HG02798 (cell line): Measurements from ENCODE around the gene PIN4.
"Not testable (repeated sequence)": the region's sequence is repeated elsewhere in the genome, so short reads cannot be mapped to it uniquely, and the experiment has no call there.

ENCODE experiments used
- ATAC-seq: cut with Tn5 transposase; IDR thresholded peaks from one replicate; pipeline ENCODE4 v1.9.1; 2021; ENCODE audit warnings: mild to moderate bottlenecking; ENCODE audit not compliant: unreplicated experiment, poor library complexity

The PIN4 gene

GRCh38 chrX:72181178-72182125, at the start of gene PIN4:
TSS of gene PIN4 (plus strand) at chrX:72181757. CDS start at chrX:72181786, 29 bp downstream.
- ATAC-seq = peak; percentile 98

DNA sequence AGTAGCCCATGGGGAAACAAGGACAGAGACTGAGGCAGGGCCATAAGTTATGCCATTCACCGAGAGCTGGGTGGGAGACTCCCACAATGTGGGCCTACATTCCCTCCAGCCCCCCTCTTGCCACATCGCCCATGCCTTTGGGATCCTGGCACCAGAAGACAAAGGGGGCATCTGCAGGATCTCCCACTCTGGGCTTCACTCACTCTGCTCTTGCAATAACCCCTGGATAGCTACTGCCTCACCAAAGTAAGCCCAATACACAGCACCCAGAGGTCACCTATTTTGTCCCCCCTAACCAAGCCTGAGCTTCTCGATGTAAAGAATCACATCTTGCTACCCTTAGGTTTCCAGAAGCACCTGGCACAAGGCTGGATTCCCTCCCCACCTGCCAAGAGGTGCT, 49.1 kb upstream of the PIN4 start:
- ATAC-seq = no peak

DNA sequence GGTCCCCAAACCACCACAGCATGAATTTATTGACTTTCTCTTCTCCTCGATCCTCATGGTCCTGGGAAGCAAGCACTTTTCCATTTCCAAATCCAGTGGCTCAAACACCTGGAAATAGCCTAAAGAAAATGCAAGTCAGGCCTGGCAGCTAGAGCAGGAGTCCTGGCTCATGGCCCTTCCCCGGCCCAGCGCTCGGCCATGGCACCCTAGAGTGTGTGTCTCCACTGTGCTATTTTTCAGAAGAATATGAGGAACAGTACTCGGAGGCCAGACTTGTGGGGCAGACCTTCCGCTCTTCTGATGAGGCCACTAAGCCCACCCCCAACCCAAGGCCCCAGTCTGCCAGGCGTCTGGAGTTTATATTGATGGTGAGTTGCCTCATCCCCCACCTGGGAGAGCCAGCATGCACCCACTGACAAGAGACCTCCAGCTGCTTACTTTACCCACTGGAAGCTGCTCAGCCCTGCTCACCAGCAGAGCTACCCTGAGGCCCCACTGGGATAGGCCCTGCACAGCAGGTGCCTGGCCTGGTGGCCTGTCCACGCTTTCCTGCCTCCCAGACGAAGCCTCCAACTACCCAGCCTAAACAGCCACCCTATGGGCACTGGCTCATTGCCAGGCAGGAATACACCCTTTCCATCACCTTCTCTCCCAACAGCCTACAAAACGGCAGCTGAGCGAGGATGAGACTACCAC, 47.6 kb upstream of the PIN4 start:
- no peak for ATAC-seq

- ATAC-seq = no peak
These were observed 43.6 kb upstream of the PIN4 start for GRCh38 chrX:72137846-72138495.

- ATAC-seq = no peak
These were observed 42.0 kb upstream of the PIN4 start for GRCh38 chrX:72139538-72139937.

GRCh38 chrX:72141372-72142004, 40.1 kb upstream of the PIN4 start:
- ATAC-seq = peak; percentile 70

GRCh38 chrX:72142094-72142793, 39.3 kb upstream of the PIN4 start:
- ATAC-seq = peak; percentile 44

- ATAC-seq = no peak
These were observed 38.6 kb upstream of the PIN4 start for GRCh38 chrX:72142794-72143608.

GRCh38 chrX:72143609-72143907, 38.0 kb upstream of the PIN4 start:
- ATAC-seq = no peak

- peak; percentile 38 for ATAC-seq
These were observed 36.4 kb upstream of the PIN4 start for GRCh38 chrX:72145181-72145580.

GRCh38 chrX:72146527-72146926, 35.0 kb upstream of the PIN4 start:
- no peak for ATAC-seq

- no peak for ATAC-seq
These were observed 22.8 kb upstream of the PIN4 start for GRCh38 chrX:72158773-72159172.

- no peak for ATAC-seq
These were observed 21.8 kb upstream of the PIN4 start for GRCh38 chrX:72159769-72160168.

DNA sequence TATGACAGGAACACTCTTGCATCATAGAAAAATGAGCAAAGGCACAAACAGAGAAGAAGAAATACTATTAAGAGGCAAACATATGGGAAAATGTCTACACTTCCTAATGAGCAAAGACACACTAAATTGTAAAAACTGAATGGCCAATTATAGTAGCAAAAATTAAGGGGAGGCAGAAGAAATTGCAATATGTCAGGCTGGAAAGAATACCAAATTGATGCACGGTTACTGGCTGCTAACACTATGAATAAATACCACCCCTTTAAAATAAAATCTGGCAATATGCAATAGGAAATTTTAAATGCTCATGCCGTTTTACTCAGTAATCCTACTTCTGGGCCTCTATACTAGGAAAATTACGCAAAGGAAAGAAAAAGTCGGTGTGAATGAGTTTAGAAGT, 16.0 kb upstream of the PIN4 start:
- ATAC-seq = no peak

DNA sequence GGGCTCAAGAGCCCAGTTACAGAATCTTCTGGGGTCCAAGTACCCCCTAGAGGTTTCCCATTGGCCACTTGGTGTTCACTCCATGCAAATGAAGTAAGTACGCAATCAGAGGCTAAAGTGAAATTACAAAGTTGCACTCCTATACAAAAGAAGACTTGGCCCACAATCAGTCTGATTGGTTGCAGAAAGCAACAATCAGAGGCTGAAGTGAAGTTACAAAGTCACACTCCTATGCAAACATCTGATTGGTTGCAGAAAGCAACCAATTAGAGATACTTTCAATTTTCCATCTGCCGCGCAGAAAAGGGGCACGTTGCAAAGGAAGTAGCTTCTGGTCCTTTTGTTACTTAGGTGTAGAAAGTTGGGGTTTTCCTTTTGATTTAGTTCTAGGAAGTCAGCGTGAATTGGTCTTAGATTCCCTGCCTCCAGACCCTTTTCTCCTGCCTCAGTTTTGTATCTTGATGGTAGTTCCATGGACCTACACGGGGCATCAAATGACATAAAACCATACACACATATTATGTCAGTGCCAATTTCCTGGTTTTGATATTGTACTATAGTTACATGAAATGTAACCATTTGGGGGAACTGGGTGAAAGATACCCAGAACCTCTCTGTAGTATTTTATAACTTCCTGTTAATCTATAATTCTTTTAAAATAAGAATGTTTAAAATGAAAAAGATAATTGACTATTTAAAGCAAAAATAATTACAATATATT, 12.4 kb upstream of the PIN4 start:
- ATAC-seq = no peak

- ATAC-seq = not testable (repeated sequence)
These were observed 5.3 kb upstream of the PIN4 start for GRCh38 chrX:72176289-72176688.

DNA sequence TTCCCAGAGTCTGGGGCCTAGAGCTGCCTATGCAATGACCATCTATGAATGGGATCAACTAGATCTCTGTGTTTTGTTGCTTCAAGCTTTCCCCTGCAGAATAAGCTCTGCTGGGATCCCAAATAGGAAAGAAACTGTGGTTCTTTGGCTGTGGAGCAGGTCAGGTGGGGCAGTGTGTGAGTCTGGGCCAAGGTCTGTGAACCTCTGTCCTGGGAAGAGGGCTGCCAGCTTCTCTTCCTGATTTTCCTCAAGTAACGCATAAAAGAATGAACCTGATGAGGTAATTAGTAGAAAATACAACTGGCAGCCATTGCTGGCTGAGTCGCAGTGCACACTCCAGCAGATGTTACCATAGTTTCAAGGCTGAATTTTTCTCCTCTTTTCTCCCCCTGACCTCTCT, 4.6 kb upstream of the PIN4 start:
- ATAC-seq = no peak

- ATAC-seq = no peak
These were observed 1.0 kb upstream of the PIN4 start for GRCh38 chrX:72180539-72180938.

DNA sequence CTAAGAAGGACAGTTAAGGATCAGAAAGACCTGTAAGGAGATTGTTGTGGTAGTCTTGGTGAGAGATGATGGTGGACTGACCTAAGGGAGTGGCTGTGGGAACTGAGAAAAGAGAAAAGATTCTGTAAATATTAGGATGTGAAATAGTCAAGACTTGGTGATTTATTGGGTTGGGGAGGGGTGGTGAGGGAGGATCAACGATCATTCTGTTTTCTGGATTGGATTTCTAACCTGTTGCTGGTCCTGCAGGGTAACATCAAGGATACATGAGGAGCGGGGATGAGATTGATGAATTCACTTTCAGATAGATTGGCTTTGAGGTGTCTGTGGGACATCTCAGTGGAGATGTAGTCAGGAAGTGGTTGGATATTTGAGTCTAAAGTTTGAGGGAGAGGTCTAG, 1.4 kb downstream of the PIN4 start:
- no peak for ATAC-seq
